Mucosa of rectum (tissue), 2 donors: ENCODE data around the gene TDO2.
A peak's percentile ranks its signal among the peaks of the same experiment; 100 is the strongest.

Experiments
- H3K27ac ChIP-seq, 2 donors: one replicate each; pipeline ENCODE4 v1.7.0; 2013; ENCODE audit warnings: inconsistent platforms in 2 of 2, low read depth in 2 of 2, low read length in 2 of 2
- H3K27me3 ChIP-seq, 2 donors: one replicate each; pipeline ENCODE4 v1.7.0; 2013; ENCODE audit warnings: low read length in 2 of 2; ENCODE audit not compliant: control insufficient read depth in 2 of 2, insufficient read depth in 2 of 2
- H3K36me3 ChIP-seq, 2 donors: one replicate each; pipeline ENCODE4 v1.7.0; 2013; ENCODE audit warnings: low read length in 2 of 2; ENCODE audit not compliant: control insufficient read depth in 2 of 2, insufficient read depth in 2 of 2
- H3K4me1 ChIP-seq, 2 donors: one replicate each; pipeline ENCODE4 v1.7.0; 2013; ENCODE audit warnings: low read length in 2 of 2, mild to moderate bottlenecking in 1 of 2; ENCODE audit not compliant: control insufficient read depth in 2 of 2, insufficient read depth in 2 of 2
- H3K4me3 ChIP-seq, 2 donors: one replicate each; pipeline ENCODE4 v1.7.0; 2013; ENCODE audit warnings: low read length in 2 of 2
- H3K9ac ChIP-seq, 2 donors: one replicate each; pipeline ENCODE4 v1.7.0; 2013; ENCODE audit warnings: low read length in 2 of 2, low read depth in 1 of 2, mild to moderate bottlenecking in 1 of 2
- H3K9me3 ChIP-seq, 2 donors: one replicate each; pipeline ENCODE4 v1.7.0; 2013; ENCODE audit warnings: low read length in 2 of 2; ENCODE audit not compliant: control insufficient read depth in 2 of 2
- donor health status: healthy.
- donor health status: Normal muscosa, but diverticular disease.

The TDO2 gene

DNA sequence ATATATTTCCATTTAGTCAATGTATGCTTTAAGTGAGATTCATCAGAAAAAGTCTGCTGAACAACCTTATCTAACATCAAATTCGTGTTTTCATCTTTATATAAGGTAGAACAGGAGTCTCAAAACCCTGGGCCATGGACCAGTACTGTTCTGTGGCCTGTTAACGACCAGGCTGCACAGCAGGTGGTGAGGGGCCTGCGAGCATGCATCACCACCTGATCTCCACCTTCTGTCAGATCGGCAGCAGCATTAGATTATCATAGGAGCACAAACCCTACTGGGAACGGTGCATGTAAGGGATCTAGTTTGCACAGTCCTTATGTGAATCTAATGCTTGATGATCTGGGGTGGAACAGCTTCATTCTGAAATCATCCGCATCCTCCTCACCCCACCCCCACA is 47.0 kb downstream of the TDO2 start:
- H3K36me3 ChIP-seq = no peaks in the 10 kb centered on the region
- H3K9me3 ChIP-seq = no peaks in the 10 kb centered on the region
- no peak overlapping the region for H3K9ac ChIP-seq
- H3K4me1 ChIP-seq = peaks cover 5 to 8% of the 10 kb centered on the region in 2 donors
- H3K27me3 ChIP-seq = no peaks in the 10 kb centered on the region
- H3K27ac ChIP-seq = no peak overlapping the region
- H3K4me3 ChIP-seq = no peak overlapping the region

DNA sequence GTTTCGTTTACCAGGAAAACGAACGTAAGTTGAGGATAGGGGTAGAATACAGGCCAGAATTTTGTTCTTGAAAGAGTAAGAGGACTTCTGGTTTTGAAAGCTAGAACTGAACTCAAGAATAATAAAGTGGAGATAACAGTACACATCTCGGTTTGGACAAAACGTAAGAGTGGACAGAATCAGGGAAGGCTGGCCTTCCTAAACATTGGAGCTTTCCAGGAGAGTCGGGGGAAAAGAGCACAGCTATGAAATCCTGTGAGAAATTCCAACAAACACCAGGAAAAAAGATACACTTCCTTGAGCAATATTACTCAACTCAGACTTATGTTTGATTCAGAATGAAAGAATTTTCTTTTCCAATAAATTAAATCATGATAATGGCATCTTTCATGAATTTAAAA is 49.0 kb downstream of the TDO2 start:
- Histone ChIP-seq H3K27me3 (no peaks in the 10 kb centered on the region), H3K4me3 (peak overlapping the region in 1 of 2 donors; percentile 26), H3K36me3 (no peaks in the 10 kb centered on the region), H3K9me3 (no peaks in the 10 kb centered on the region), H3K27ac (peak overlapping the region in 1 of 2 donors; percentile 44), H3K9ac (no peak overlapping the region), H3K4me1 (peaks cover 5 to 8% of the 10 kb centered on the region in 2 donors)

DNA sequence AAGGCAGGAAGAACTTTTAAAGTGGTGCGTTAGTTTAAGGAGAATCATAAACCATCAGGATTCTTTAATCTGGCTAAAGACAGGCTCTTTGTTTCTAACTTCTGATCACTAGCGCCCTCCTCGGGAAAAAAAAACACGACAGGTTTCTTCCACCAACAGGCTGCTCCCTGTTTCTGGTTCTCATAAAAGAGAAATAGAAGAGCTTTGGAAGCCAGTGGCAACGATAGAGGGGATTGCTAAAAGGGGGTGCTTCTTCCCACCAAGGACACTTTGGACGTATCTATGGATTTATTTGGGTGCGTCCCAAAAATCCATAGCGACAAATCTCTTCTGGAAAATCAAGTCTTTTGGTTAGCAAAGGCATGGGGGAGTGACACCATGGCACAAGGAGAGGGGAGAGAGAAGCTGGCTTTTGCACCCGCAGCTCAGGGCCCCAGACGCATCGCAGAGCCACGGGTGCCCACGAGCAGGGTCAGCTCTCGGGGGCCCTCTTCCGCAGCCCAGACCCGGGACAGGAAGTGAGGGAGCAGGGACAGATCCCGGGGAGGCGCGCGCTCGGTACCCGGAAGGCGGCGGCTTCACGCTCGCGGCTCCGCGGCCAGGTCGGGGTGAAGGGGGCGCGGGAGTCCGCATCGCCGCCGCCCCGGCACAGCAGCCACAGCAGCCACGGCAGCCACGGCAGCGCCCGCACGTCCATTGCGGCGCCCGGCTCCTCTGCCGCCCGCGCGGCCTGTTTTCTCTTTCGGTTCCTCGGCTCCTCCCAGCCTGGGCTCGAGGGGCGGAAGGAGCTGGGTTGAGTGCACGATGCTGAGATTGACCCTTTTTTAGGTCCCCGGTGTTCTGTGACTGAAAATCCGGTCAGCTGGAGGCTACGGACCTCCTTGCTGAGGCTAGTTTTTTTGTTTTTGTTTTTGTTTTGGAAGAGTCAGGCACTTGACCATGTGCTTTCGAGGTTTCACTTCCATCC is 49.9 kb downstream of the TDO2 start, which contains the start of gene CTSO:
CTSO (minus strand) TSS at position 716 of the 967 bp plus-strand sequence; CDS start at position 697, 19 bp downstream.
- H3K27me3 ChIP-seq = no peaks in the 10 kb centered on the region
- H3K27ac ChIP-seq = peak within 1 kb of the TSS; percentile 96 to 97
- no peaks in the 10 kb centered on the region for H3K9me3 ChIP-seq
- peak within 1 kb of the TSS; percentile 94 to 96 for H3K9ac ChIP-seq
- no peaks in the 10 kb centered on the region for H3K36me3 ChIP-seq
- H3K4me1 ChIP-seq = peaks cover 5 to 8% of the 10 kb centered on the region in 2 donors
- peak within 1 kb of the TSS; percentile 91 to 96 for H3K4me3 ChIP-seq

DNA sequence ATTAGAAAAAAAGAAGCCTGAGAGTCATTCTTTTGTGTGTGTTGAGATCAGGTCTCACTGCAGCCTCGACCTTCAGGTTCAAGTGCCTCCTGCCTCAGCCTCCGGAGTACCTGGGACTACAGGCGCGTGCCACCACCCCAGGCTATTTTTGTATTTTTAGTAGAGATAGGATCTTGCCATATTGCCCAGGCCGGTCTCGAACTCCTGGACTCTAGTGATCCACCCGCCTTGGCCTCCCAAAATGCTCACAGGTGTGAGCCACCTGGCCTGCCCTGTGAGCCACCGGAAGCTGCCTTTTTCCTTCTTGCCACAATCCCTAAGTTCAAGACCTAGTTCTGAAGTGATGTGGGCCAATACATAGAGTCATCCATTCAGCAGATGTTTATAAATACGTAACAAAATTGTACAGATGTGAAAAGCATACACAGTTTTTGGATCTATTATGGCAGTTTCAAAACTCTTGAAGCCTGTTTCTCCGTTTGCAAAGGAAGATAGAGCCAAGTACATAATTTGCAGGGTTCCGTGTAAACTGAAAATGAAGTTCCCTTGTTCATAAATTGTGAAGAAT is 50.7 kb downstream of the TDO2 start:
- peak overlapping the region; percentile 91 to 96 for H3K4me3 ChIP-seq
- H3K4me1 ChIP-seq = peaks cover 5 to 8% of the 10 kb centered on the region in 2 donors
- peak overlapping the region; percentile 96 to 97 for H3K27ac ChIP-seq
- H3K9me3 ChIP-seq = no peaks in the 10 kb centered on the region
- H3K9ac ChIP-seq = peak overlapping the region; percentile 94 to 96
- H3K27me3 ChIP-seq = peaks cover 0 to 1% of the 10 kb centered on the region in 2 donors
- H3K36me3 ChIP-seq = no peaks in the 10 kb centered on the region

DNA sequence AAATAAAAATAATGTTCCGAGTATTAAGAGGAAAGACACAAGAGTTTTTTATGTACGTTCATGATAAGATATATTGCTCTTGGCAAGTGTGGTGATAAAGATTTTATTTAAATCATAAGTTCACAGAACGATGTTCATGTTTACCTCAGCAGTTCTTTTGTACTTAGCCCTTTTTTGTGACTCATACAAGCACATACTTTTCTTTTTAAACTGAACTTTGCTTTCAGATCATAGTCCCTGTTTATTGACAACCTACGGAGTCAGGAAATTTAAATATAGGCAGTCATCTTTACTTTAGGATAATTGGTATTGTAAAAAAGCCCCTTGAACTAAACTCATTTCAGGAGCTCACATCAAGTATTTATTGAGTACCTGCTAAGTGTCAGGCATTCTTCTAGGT is 51.4 kb downstream of the TDO2 start:
- Histone ChIP-seq H3K4me3 (no peak overlapping the region), H3K9me3 (no peaks in the 10 kb centered on the region), H3K36me3 (no peaks in the 10 kb centered on the region), H3K27me3 (peaks cover 0 to 1% of the 10 kb centered on the region in 2 donors), H3K4me1 (peaks cover 5 to 8% of the 10 kb centered on the region in 2 donors), H3K9ac (no peak overlapping the region), H3K27ac (no peak overlapping the region)

DNA sequence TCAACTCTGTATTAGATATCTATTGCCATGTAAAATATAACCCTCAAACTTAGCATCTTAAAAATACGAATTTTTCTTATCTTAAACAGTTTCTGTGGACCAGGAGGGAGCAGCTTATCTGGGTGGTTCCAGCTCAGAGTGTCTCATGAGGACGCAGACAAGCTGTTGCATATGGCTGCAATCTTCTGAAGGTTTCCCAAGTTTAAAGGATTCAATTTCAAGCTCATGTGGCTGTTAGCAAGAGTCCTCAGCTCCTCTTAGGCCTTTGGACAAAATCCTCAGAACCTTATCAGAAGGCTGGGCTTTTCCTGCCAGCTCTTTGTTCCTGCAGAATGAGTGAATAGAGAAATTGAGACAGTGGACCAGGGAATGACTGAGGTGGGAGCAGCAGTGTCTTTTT is 53.0 kb downstream of the TDO2 start:
- H3K4me3 ChIP-seq = no peak overlapping the region
- H3K9ac ChIP-seq = no peak overlapping the region
- H3K27ac ChIP-seq = no peak overlapping the region
- H3K36me3 ChIP-seq = no peaks in the 10 kb centered on the region
- H3K4me1 ChIP-seq = peaks cover 5 to 8% of the 10 kb centered on the region in 2 donors
- H3K9me3 ChIP-seq = no peaks in the 10 kb centered on the region
- H3K27me3 ChIP-seq = peaks cover 0 to 1% of the 10 kb centered on the region in 2 donors

DNA sequence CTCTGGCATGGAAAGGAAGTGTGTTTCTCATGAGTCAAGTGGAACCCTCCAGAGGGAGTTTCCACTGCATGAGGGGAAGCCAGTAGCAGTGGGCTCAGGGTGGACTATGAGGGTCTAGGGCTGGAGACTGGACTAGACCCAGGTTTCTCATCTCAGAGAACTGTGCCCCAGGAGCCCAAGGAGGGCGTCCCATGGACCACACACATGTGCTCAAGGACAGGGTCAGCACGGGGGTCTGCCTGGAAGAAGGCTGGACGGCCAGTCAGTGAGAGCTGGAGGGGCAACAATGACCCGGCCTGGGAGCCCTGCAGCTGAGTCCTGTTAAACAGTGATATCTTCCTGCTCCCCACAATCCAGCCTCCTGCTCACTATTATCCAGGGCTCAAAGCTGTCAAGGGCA is 55.9 kb downstream of the TDO2 start:
- no peak overlapping the region for H3K27ac ChIP-seq

DNA sequence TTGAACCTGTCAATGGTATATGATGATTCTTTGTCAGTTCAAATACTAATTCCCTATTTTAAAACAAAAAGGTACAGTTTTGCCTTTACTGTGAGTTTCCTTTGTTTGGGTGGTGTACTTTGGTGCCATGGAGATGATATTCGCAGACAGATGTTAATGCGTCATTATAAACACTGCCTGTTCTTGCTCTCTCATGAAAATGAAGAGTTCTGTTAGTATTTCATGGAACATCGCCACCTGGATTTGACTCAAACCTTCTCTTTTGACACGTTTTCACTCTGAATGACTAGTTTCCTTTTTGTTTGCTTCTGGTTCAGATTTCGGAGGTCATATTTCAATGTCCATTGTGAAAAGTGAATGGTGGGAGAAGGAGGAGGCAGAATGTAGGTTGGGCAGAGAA is 57.0 kb downstream of the TDO2 start:
- Histone ChIP-seq H3K4me1 (no peaks in the 10 kb centered on the region), H3K4me3 (no peak overlapping the region), H3K36me3 (no peaks in the 10 kb centered on the region), H3K9ac (no peak overlapping the region), H3K27ac (no peak overlapping the region), H3K27me3 (peaks cover 0 to 1% of the 10 kb centered on the region in 2 donors), H3K9me3 (no peaks in the 10 kb centered on the region)

More for the DNA sequence above, 55.9 kb downstream of the TDO2 start:
- Histone ChIP-seq H3K9me3 (no peaks in the 10 kb centered on the region), H3K4me1 (peaks cover 2 to 3% of the 10 kb centered on the region in 2 donors), H3K4me3 (no peak overlapping the region), H3K9ac (no peak overlapping the region), H3K36me3 (no peaks in the 10 kb centered on the region), H3K27me3 (peaks cover 0 to 1% of the 10 kb centered on the region in 2 donors)

DNA sequence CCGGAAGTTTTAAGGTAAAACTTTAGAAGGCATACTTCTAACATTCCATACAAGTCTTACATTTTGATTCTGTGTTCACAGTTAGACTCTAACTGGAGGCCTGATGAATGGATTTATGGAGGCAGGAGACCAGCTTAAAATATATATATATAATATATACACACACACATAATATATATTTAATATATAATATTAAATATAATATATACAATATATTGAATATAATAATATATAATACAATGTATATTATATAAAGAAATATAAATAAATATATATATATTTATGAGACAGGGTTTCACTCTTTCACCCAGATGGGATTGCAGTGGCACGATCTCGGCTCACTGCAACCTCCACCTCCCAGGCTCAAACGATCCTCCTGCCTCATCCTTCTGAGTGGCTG is 58.1 kb downstream of the TDO2 start:
- Histone ChIP-seq H3K9ac (no peak overlapping the region), H3K36me3 (no peaks in the 10 kb centered on the region), H3K4me3 (no peak overlapping the region), H3K27ac (no peak overlapping the region), H3K9me3 (no peaks in the 10 kb centered on the region), H3K4me1 (no peaks in the 10 kb centered on the region), H3K27me3 (peaks cover 0 to 1% of the 10 kb centered on the region in 2 donors)

DNA sequence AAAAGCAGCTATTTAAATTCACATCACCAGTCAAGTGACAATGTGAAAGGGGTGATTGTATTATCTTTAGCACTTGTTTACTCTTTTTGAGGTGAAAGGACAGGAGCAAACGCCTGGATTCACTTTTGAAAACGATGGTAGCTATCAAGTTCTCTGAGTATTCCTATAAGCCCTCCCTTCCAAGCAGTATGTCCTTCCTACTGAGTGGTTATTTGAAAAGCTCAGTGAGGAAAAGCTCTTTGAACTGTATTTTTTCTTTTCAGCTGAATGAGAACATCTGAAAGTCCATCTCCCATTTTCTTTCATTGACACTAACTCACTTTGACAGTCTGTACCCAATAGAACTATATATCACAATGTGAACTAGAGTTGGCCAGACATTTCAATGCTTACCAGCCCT is 59.3 kb downstream of the TDO2 start:
- H3K9me3 ChIP-seq = no peaks in the 10 kb centered on the region
- H3K27me3 ChIP-seq = peaks cover 0 to 1% of the 10 kb centered on the region in 2 donors
- H3K4me1 ChIP-seq = no peaks in the 10 kb centered on the region
- no peak overlapping the region for H3K4me3 ChIP-seq
- H3K9ac ChIP-seq = no peak overlapping the region
- no peak overlapping the region for H3K27ac ChIP-seq
- H3K36me3 ChIP-seq = no peaks in the 10 kb centered on the region
